ENCODE measurements around the gene MYRFL.

MYRFL gene

GRCh38 chr12:69929125-69929524, 104.1 kb downstream of the MYRFL start:
- in situ Hi-C loops (cut with MboI; ENCODE audit: low sequenced_read_pairs): no loop called here

GRCh38 chr12:69929531-69929930, 104.5 kb downstream of the MYRFL start:
- in situ Hi-C loops (cut with MboI; ENCODE audit: low sequenced_read_pairs): no loop called here

- in situ Hi-C loops (cut with MboI; ENCODE audit: low sequenced_read_pairs): no loop called here
Observed at GRCh38 chr12:69931569-69931968, 106.5 kb downstream of the MYRFL start.

- in situ Hi-C loops (cut with MboI; ENCODE audit: low sequenced_read_pairs): no loop called here
Observed at GRCh38 chr12:69932154-69932553, 107.1 kb downstream of the MYRFL start.

DNA sequence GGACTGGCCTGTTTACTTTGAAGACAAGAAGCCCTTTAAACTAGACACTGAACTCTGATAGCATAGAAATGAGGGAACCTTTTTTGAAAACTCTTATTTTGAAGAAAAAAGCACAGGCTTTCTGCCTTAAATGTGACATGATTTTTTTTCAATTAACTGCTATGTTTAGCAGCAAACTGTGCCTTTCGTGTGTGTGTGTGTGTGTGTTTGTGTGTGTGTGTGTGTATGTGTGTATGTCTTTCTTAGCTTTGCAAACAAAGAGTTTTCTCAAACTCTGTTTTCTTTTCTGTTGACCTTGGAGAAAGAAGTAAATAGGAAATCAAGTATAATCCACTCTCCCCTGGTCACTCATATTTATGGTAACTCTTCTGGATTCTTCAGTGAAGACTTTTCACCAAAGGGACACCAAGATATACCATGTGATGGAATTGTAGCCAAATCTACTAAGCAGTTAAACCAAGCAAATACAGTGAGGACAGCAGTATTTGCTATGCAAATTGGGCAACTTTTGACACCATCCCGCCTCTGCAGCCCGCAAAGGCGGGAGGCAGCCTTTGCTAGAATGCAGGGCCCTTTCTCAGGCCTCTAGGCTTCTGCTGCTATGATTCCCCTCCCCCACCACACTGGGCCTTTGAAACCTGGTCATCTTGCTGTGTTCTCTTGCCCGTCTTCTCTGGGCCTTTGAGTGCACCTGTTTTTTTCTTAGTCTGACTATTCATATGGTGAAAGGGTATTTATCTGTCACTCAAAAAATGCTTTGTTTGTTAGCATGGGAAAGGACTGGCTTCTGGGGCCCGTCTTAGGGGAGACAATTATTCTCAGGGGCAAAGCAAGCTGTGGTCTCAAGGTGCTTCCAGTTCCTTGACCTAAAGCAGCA, 107.9 kb downstream of the MYRFL start:
- in situ Hi-C loops (cut with MboI; ENCODE audit: low sequenced_read_pairs): no loop called here

- in situ Hi-C loops (cut with MboI; ENCODE audit: low sequenced_read_pairs): no loop called here
Observed at GRCh38 chr12:69934011-69934410, 109.0 kb downstream of the MYRFL start.

DNA sequence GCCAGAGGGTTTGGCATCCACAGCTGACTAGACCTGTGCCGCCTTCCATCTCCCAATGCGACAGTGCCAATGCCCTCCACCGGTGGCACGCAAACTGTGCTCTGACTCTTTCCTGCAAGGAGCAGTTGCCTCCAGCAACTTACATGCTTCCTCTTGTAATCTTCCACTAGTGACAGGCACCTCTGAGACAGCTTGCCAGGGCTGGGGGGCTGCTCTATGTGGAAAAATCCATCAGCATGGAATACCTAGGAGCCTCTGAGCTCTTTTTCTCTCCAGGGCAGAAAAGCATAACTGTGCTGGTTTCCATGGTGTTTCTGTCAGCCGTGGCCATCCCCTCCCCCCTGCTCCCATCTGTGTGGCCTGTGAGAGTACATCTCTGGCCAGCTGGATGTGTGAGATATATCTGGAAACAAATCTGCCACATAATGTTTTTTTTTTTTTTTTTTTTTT, 110.6 kb downstream of the MYRFL start:
- in situ Hi-C loops (cut with MboI; ENCODE audit: low sequenced_read_pairs): no loop called here

GRCh38 chr12:69936214-69936731, 111.2 kb downstream of the MYRFL start:
- in situ Hi-C loops (cut with MboI; ENCODE audit: low sequenced_read_pairs): no loop called here

GRCh38 chr12:69936766-69937165, 111.7 kb downstream of the MYRFL start:
- in situ Hi-C loops (cut with MboI; ENCODE audit: low sequenced_read_pairs): no loop called here

- in situ Hi-C loops (cut with MboI; ENCODE audit: low sequenced_read_pairs): no loop called here
Observed at GRCh38 chr12:69947123-69947522, 122.1 kb downstream of the MYRFL start.

DNA sequence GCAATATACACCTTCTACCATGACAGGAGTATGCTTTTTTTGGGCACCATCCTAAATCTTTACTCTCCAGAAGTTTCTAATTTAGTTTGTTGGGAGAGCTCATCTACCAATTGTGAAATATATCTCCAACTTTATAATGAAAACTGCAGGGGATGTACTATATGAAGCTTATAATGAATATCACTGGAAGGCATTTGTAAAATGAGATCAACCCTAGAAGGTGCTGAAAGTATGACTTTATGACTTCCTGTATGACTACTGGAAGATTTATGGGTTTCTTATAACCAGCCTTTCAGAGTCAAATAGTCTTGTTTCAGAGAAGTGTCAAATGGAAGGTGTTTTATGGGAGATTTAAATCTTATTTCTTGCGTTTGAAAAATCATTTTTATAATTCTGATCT, 122.9 kb downstream of the MYRFL start:
- in situ Hi-C loops (cut with MboI; ENCODE audit: low sequenced_read_pairs): no loop called here

DNA sequence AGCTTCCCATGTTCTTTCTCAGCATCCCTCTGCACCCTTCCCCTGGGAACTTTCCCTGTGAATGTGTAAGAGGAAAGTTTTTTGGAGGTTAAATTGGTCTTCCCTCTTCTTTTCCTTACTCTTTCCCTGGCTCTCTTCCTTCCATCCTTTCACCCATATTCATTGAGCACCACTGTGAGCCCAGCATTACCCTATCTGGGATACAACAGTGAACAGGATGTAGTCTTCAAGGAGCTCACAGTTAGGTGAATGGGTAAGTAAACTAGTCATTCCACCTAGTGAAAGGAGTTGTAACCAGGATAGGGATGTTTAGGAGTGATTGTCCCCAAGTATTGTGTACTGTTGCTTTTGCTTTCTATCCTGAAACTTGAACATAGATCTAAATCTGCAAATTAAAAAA, 123.8 kb downstream of the MYRFL start:
- in situ Hi-C loops (cut with MboI; ENCODE audit: low sequenced_read_pairs): no loop called here

- in situ Hi-C loops (cut with MboI; ENCODE audit: low sequenced_read_pairs): no loop called here
Observed at GRCh38 chr12:69949311-69950002, 124.4 kb downstream of the MYRFL start.

GRCh38 chr12:69951108-69951507, 126.1 kb downstream of the MYRFL start:
- in situ Hi-C loops (cut with MboI; ENCODE audit: low sequenced_read_pairs): no loop called here

DNA sequence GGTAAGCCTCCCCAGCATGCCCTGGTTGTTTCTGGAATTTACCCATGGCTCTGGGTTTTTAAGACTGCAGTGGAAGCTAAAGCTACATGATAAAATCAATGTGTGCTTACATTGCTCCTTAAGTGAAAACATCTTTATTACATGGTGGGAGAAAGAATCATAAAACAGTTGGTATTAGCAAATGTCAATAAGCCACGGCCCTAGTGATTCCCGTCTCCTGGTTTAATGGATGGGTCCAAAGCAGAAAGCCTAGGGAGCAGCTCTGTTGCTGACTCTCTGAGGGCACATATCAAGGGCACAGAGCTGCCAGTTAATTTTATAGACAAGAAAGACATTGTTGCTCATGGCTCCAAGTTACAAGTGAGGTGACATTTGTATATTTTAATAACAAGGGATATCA, 127.9 kb downstream of the MYRFL start:
- in situ Hi-C loops (cut with MboI; ENCODE audit: low sequenced_read_pairs): no loop called here

GRCh38 chr12:69961246-69961645, 136.2 kb downstream of the MYRFL start:
- in situ Hi-C loops (cut with MboI; ENCODE audit: low sequenced_read_pairs): no loop called here

- in situ Hi-C loops (cut with MboI; ENCODE audit: low sequenced_read_pairs): no loop called here
Observed at GRCh38 chr12:69966409-69966808, 141.4 kb downstream of the MYRFL start.

- in situ Hi-C loops (cut with MboI; ENCODE audit: low sequenced_read_pairs): no loop called here
Observed at GRCh38 chr12:69966839-69967238, 141.8 kb downstream of the MYRFL start.

- in situ Hi-C loops (cut with MboI; ENCODE audit: low sequenced_read_pairs): no loop called here
Observed at GRCh38 chr12:69969011-69969410, 144.0 kb downstream of the MYRFL start.

- in situ Hi-C loops (cut with MboI; ENCODE audit: low sequenced_read_pairs): no loop called here
Observed at GRCh38 chr12:69972136-69972535, 147.1 kb downstream of the MYRFL start.

DNA sequence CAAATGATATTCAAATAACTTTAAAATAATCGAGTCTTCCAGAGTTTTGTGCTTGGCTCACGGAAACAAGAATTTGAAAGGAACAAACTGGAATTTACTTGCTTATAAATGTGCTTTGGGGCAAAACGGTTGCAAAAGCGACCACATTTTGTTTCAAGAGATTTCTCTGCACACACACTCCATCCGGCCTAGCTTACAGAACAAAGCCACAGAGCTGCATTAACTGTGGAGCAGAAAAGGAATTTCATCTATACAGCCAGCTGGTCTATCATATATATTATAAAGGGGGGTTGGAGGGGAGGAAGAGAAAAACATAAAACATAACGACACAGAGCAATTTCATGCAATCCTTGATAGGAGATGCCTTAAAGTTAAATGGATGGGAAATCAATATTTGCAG, 153.0 kb downstream of the MYRFL start:
- in situ Hi-C loops (cut with MboI; ENCODE audit: low sequenced_read_pairs): no loop called here

DNA sequence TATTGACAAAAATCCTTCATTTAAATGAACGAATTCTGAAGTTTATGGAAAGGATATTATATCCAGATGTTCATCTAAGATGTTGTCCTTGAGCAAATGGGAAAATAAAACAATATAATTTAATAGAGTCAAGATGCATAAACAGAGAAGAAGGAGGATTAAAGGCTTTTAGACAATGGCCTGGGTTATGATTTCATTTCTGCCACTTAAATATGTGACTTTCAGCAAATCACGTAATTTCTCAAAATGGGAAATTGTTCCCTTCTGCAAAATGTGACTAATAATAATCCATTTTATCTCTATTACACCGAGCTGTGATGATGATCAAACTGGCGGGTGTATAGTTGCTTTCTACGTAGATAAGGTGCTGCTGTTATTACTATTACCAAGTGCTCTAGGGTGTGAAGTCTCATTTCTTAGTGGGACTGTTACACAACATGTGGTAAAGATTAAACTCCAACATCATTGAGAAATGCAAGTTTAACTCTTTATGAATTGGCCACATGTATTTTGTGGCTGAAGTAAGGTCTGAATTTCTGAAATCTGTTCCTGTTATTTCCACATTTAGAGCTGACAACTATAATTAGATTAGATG, 157.0 kb downstream of the MYRFL start:
- in situ Hi-C loops (cut with MboI; ENCODE audit: low sequenced_read_pairs): no loop called here
